GM12874 (cell line): ENCODE results near the gene STAT4.

Source experiments
- CTCF ChIP-seq: IDR thresholded peaks from 2 replicates; pipeline ENCODE4 v1.5.1; 2011; ENCODE audit warnings: low read depth, mild to moderate bottlenecking, control low read depth, low read length, moderate library complexity; ENCODE audit not compliant: insufficient read depth

Gene STAT4

GRCh38 chr2:191051177-191051576, 99.6 kb downstream of the STAT4 start:
- no peak for TF ChIP-seq CTCF

GRCh38 chr2:191050640-191050987, 100.2 kb downstream of the STAT4 start:
- TF ChIP-seq CTCF = no peak

GRCh38 chr2:191049728-191050639, 100.8 kb downstream of the STAT4 start:
- TF ChIP-seq CTCF = no peak

GRCh38 chr2:191048073-191048472, 102.7 kb downstream of the STAT4 start:
- TF ChIP-seq CTCF = no peak

GRCh38 chr2:191045141-191045540, 105.7 kb downstream of the STAT4 start:
- no peak for TF ChIP-seq CTCF

GRCh38 chr2:191043438-191043837, 107.4 kb downstream of the STAT4 start:
- TF ChIP-seq CTCF = no peak

- TF ChIP-seq CTCF = no peak
Measured at GRCh38 chr2:191041418-191042161, 109.2 kb downstream of the STAT4 start.
